HepG2 (cell line): ENCODE measurements around the gene DCST2. TPM values are rescaled to one million over a fixed set of nuclear protein-coding genes. Genes with fewer than 3 reads are reported as not detected.

Source experiments
- ATAC-seq: fragments of 200-7000 bp; cut with Tn5 transposase; 3 replicates; pipeline ENCODE4 v1.9.1; 2020; ENCODE audit warnings: mild to moderate bottlenecking, moderate library complexity
- BruUV-seq: library from RNA; stranded (reverse); fragments of 400-500 nt; replicated peaks from 2 replicates; lab custom pipeline; 2021; lab: Mats Ljungman, UMichigan
- CTCF ChIA-PET: fragments of 300-600 bp; formaldehyde crosslinking; extraction: SDS; loops from one replicate; lab custom pipeline; 2021; ENCODE audit warnings: low total read pairs, inconsistent platforms, low intra/inter-chr PET ratio; lab: Yijun Ruan, JAX
- POLR2A ChIA-PET: fragments of 350-600 bp; sonication (Branson Sonifier 250); formaldehyde crosslinking; loops from one replicate; lab custom pipeline; 2020; ENCODE audit warnings: antibody characterized with exemption, inconsistent platforms; lab: Yijun Ruan, JAX
- DNase-seq: peaks from one replicate; pipeline ENCODE4 v3.0.0-alpha.2; 2015; ENCODE audit warnings: low spot score
- FAIRE-seq: peaks from 3 replicates; lab custom pipeline; 2011; peaks lifted over from hg19 to GRCh38; lab: Jason Lieb, UNC
- H2AFZ ChIP-seq: one replicate; pipeline ENCODE4 v1.6.1; 2011; ENCODE audit warnings: low read length, inconsistent platforms
- H3K27ac ChIP-seq: fragments of 300-600 bp; 3 replicates; pipeline ENCODE4 v1.8.0; 2011; ENCODE audit warnings: mixed run types, mild to moderate bottlenecking, mixed read lengths, low read length, inconsistent platforms; ENCODE audit not compliant: insufficient read depth; ENCODE audit errors: extremely low read length
- H3K27me3 ChIP-seq, 2 experiments: fragments of 200-600 bp in 1 of 2; 2 replicates in 1 of 2; 3 replicates in 1 of 2; pipeline versions ENCODE4 v1.6.0 to v1.8.0; 2011; ENCODE audit warnings: low read length in 2 of 2, mild to moderate bottlenecking in 2 of 2, moderate library complexity in 2 of 2, inconsistent platforms in 1 of 2; ENCODE audit not compliant: insufficient read depth in 2 of 2, control insufficient read depth in 1 of 2
- H3K36me3 ChIP-seq, 2 experiments: fragments of 200-600 bp in 1 of 2; replicated peaks in 1 of 2; 2 replicates in 1 of 2; 3 replicates in 1 of 2; pipeline versions ENCODE4 v1.5.1 to v1.8.0; 2011; ENCODE audit warnings: low read length in 2 of 2, inconsistent platforms in 1 of 2; ENCODE audit not compliant: insufficient read depth in 2 of 2, control insufficient read depth in 1 of 2
- H3K4me1 ChIP-seq: 2 replicates; pipeline ENCODE4 v1.5.1; 2012; ENCODE audit warnings: low read length, inconsistent platforms; ENCODE audit not compliant: insufficient read depth
- H3K4me2 ChIP-seq: 2 replicates; pipeline ENCODE4 v1.6.0; 2011; ENCODE audit warnings: low read depth, low read length, inconsistent platforms
- H3K4me3 ChIP-seq, 3 experiments: fragments of 200-600 bp in 1 of 3; sonication (generic), shearing (Covaris generic) in 1 of 3; replicated peaks in 1 of 3; 2 replicates each; pipeline ENCODE4 v1.5.1; 2011 to 2016; ENCODE audit warnings: low read length in 3 of 3, inconsistent platforms in 2 of 3, low read depth in 2 of 3, mild to moderate bottlenecking in 2 of 3, control low read depth in 1 of 3, mixed read lengths in 1 of 3; ENCODE audit not compliant: insufficient read depth in 1 of 3
- H3K79me2 ChIP-seq: one replicate; pipeline ENCODE4 v1.6.1; 2011; ENCODE audit warnings: low read length, inconsistent platforms; ENCODE audit not compliant: insufficient read depth
- H3K9ac ChIP-seq: 2 replicates; pipeline ENCODE4 v1.6.0; 2011; ENCODE audit warnings: mild to moderate bottlenecking, low read depth, low read length, inconsistent platforms; ENCODE audit not compliant: insufficient read depth
- H3K9me3 ChIP-seq: 2 replicates; pipeline ENCODE4 v1.5.1; 2012; ENCODE audit warnings: mild to moderate bottlenecking, low read length
- H4K20me1 ChIP-seq: 2 replicates; pipeline ENCODE4 v1.6.0; 2011; ENCODE audit warnings: inconsistent platforms, mild to moderate bottlenecking, low read length, moderate library complexity; ENCODE audit not compliant: insufficient read depth
- BCL6 ChIP-seq: IDR thresholded peaks from 2 replicates; pipeline ENCODE4 v1.6.1; 2016; ENCODE audit warnings: missing genetic modification reagents, missing compliant biosample characterization
- CCAR2 ChIP-seq: fragments of 200-400 bp; formaldehyde crosslinking; optimal IDR thresholded peaks from 2 replicates; pipeline ENCODE3; 2018; ENCODE audit warnings: low read depth, mild to moderate bottlenecking, low read length, moderate library complexity
- CREB3 ChIP-seq: sonication (generic); formaldehyde crosslinking; IDR thresholded peaks from 2 replicates; pipeline ENCODE4 v1.5.0; 2020; ENCODE audit warnings: missing genetic modification reagents
- HES4 ChIP-seq: sonication (generic); formaldehyde crosslinking; IDR thresholded peaks from 2 replicates; pipeline ENCODE4 v1.9.0; 2021; ENCODE audit warnings: mild to moderate bottlenecking, missing genetic modification reagents, borderline replicate concordance
- HNRNPK ChIP-seq: fragments of 200-400 bp; formaldehyde crosslinking; IDR thresholded peaks from 2 replicates; pipeline ENCODE4 v1.6.1; 2018; ENCODE audit warnings: low read length, low read depth, moderate library complexity, mild to moderate bottlenecking; ENCODE audit not compliant: poor library complexity, severe bottlenecking
- HOXA9 ChIP-seq: sonication (generic); formaldehyde crosslinking; IDR thresholded peaks from 2 replicates; pipeline ENCODE4 v1.8.1; 2022; ENCODE audit warnings: missing genetic modification reagents, mild to moderate bottlenecking, moderate library complexity, borderline replicate concordance
- IRF1 ChIP-seq: sonication (generic); formaldehyde crosslinking; IDR thresholded peaks from 2 replicates; pipeline ENCODE4 v1.4.0; 2020; ENCODE audit warnings: low read depth, mild to moderate bottlenecking, missing genetic modification reagents
- KDM3A ChIP-seq: IDR thresholded peaks from 2 replicates; pipeline ENCODE4 v1.6.1; 2018; ENCODE audit warnings: low read depth, missing compliant biosample characterization
- NRL ChIP-seq: sonication (generic); formaldehyde crosslinking; IDR thresholded peaks from 2 replicates; pipeline ENCODE4 v1.5.0; 2020; ENCODE audit warnings: missing genetic modification reagents, mild to moderate bottlenecking, moderate library complexity, borderline replicate concordance
- ONECUT2 ChIP-seq: sonication (generic); formaldehyde crosslinking; IDR thresholded peaks from 2 replicates; pipeline ENCODE4 v1.4.0; 2020; ENCODE audit warnings: missing genetic modification reagents
- SIX4 ChIP-seq: sonication (generic); formaldehyde crosslinking; IDR thresholded peaks from 2 replicates; pipeline ENCODE4 v1.4.0; 2020; ENCODE audit warnings: missing genetic modification reagents
- TAF1 ChIP-seq: sonication (generic); formaldehyde crosslinking; IDR thresholded peaks from 2 replicates; pipeline ENCODE4 v1.4.0; 2020; ENCODE audit warnings: missing genetic modification reagents
- TEAD3 ChIP-seq: optimal IDR thresholded peaks from 2 replicates; pipeline ENCODE3; 2016; ENCODE audit warnings: borderline replicate concordance
- TOE1 ChIP-seq: sonication (generic); formaldehyde crosslinking; IDR thresholded peaks from 2 replicates; pipeline ENCODE4 v1.4.0; 2020; ENCODE audit warnings: mild to moderate bottlenecking, missing genetic modification reagents
- ZBTB8A ChIP-seq: sonication (generic); formaldehyde crosslinking; IDR thresholded peaks from 2 replicates; pipeline ENCODE4 v1.4.0; 2020; ENCODE audit warnings: mild to moderate bottlenecking, low read depth, missing genetic modification reagents, borderline replicate concordance
- ZKSCAN5 ChIP-seq: sonication (generic); formaldehyde crosslinking; IDR thresholded peaks from 2 replicates; pipeline ENCODE4 v1.5.1; 2020; ENCODE audit warnings: mild to moderate bottlenecking, missing genetic modification reagents
- ZNF20 ChIP-seq: sonication (generic); formaldehyde crosslinking; IDR thresholded peaks from 2 replicates; pipeline ENCODE4 v1.4.0; 2020; ENCODE audit warnings: mild to moderate bottlenecking, moderate library complexity, missing genetic modification reagents
- ZNF232 ChIP-seq: sonication (generic); formaldehyde crosslinking; IDR thresholded peaks from 2 replicates; pipeline ENCODE4 v1.4.0; 2020; ENCODE audit warnings: missing genetic modification reagents, borderline replicate concordance
- ZNF292 ChIP-seq: sonication (generic); formaldehyde crosslinking; IDR thresholded peaks from 2 replicates; pipeline ENCODE4 v1.8.1; 2022; ENCODE audit warnings: mild to moderate bottlenecking, low read depth, missing genetic modification reagents, borderline replicate concordance
- ZNF296 ChIP-seq: sonication (generic); formaldehyde crosslinking; conservative IDR thresholded peaks from 2 replicates; pipeline ENCODE4 v1.5.0; 2020; ENCODE audit warnings: mild to moderate bottlenecking, missing genetic modification reagents
- ZNF430 ChIP-seq: sonication (generic); formaldehyde crosslinking; IDR thresholded peaks from 2 replicates; pipeline ENCODE4 v1.9.0; 2021; ENCODE audit warnings: mild to moderate bottlenecking, missing genetic modification reagents
- ZNF484 ChIP-seq: sonication (generic); formaldehyde crosslinking; IDR thresholded peaks from 2 replicates; pipeline ENCODE4 v1.5.1; 2020; ENCODE audit warnings: mild to moderate bottlenecking, low read depth, missing genetic modification reagents, borderline replicate concordance
- ZNF749 ChIP-seq: sonication (generic); formaldehyde crosslinking; IDR thresholded peaks from 2 replicates; pipeline ENCODE4 v1.8.0; 2022; ENCODE audit warnings: mild to moderate bottlenecking, missing genetic modification reagents, moderate library complexity, borderline replicate concordance
- WGBS: methylation state at CpG from one replicate; pipeline ENCODE4 v1.1.6; 2017; ENCODE audit warnings: low lambda C conversion rate; 5-methylcytosine and 5-hydroxymethylcytosine counted together
- in situ Hi-C: cut with HindIII; loops from 2 replicates; pipeline ENCODE4 v1.10.0; 2017; ENCODE audit warnings: low pct_unique_long_range_greater_than_20kb; ENCODE audit not compliant: extremely low pct_ligation_motif_present
- intact Hi-C: fragments of 100-400 bp; cut with micrococcal nuclease; formaldehyde crosslinking; loops from one replicate; pipeline ENCODE4 v1.10.0; 2022; ENCODE audit not compliant: unreplicated experiment
- polyA plus RNA-seq, 8 experiments: library from polyadenylated mRNA; depleted of rRNA in 3 of 8; stranded (reverse) in 7 of 8; unstranded in 1 of 8; fragments of >200 nt; fragmentation: Illumina TruSeq in 4 of 8; extraction: Trizol in 4 of 8; gene quantifications; 2 replicates each; pipeline versions ENCODE4 v1.2.1 to v1.2.3, GENCODE V29; 2011 to 2016; ENCODE audit warnings: low read depth in 4 of 8, missing spikeins in 1 of 8, mixed read lengths in 1 of 8; ENCODE audit not compliant: insufficient read depth in 1 of 8
- total RNA-seq, 5 experiments: library from RNA; depleted of rRNA; stranded (reverse); fragments of >200 nt; fragmentation: Illumina TruSeq; extraction: Trizol; gene quantifications; 2 replicates each; pipeline ENCODE4 v1.2.3, GENCODE V29; 2016; ENCODE audit warnings: low read depth in 1 of 5

Gene DCST2
- total and polyA plus RNA-seq, 2 of the 13 experiments (the other 11 are each of a cell fraction or from before 2014, with no cell fraction given): 0.74 TPM; not detected in 1

- in situ Hi-C loops: no loop called here
- Histone ChIP-seq H3K27me3 (no peaks in the 10 kb centered on the region), H3K9me3 (no peaks in the 10 kb centered on the region), H3K27ac (peak within 1 kb of the TSS; percentile 66), H3K79me2 (no peaks in the 10 kb centered on the region), H3K4me2 (peak within 1 kb of the TSS; percentile 96), H3K9ac (peak within 1 kb of the TSS; percentile 70), H3K4me3 (peak within 1 kb of the TSS; percentile 59 to 88 (median 70)), H4K20me1 (no peaks in the 10 kb centered on the region), H3K36me3 (peaks cover 0 to 3% of the 10 kb centered on the region in 2 experiments; a peak in 1 of 5 replicates), H3K4me1 (peaks cover 55% of the 10 kb centered on the region), H2AFZ (no peak within 1 kb of the TSS)
- no TSS peak for BruUV-seq
- FAIRE-seq (no peak), DNase-seq (peak; percentile 66), ATAC-seq (peak; percentile 79)
- ChIA-PET POLR2A (interaction anchor here (0.7 to 2.7 kb wide), 15 partner anchors 9 to 106 kb away, joined by 3 to 11 read pairs (median 4); partner anchors contain the start of genes CKS1B, FLAD1, PBXIP1 and PYGO2), CTCF (interaction anchor here (0.8 to 2.0 kb wide), 3 partner anchors 11 to 34 kb away, joined by 4 to 7 read pairs (median 5); no protein-coding TSS in a partner anchor)
- 0% methylated on average over 34 of the region's 99 CpGs for WGBS
- intact Hi-C loops: no loop called here
- TF ChIP-seq HES4 (CRISPR knock-in tag) (peak; percentile 71), TAF1 (CRISPR knock-in tag) (peak; percentile 52; the same call in 1 of the 2 replicates), ZNF749 (CRISPR knock-in tag) (no peak; the same call in 1 of the 2 replicates), TOE1 (CRISPR knock-in tag) (no peak), KDM3A (CRISPR knock-in tag) (peak; percentile 93; the same call in 1 of the 2 replicates), ZBTB8A (no peak), NRL (CRISPR knock-in tag) (no peak; the same call in none of the 2 replicates), ZNF430 (CRISPR knock-in tag) (peak; percentile 92; the same call in 1 of the 2 replicates), ZNF232 (CRISPR knock-in tag) (no peak), ONECUT2 (CRISPR knock-in tag) (no peak), IRF1 (no peak), HOXA9 (CRISPR knock-in tag) (peak; percentile 53; the same call in 1 of the 2 replicates), ZKSCAN5 (CRISPR knock-in tag) (no peak), BCL6 (CRISPR knock-in tag) (no peak), SIX4 (CRISPR knock-in tag) (no peak), TEAD3 (peak; percentile 33), ZNF292 (CRISPR knock-in tag) (0 out of 2 replicates have a peak, but pooled peaks have one; percentile 6), ZNF484 (CRISPR knock-in tag) (peak; percentile 35; the same call in 1 of the 2 replicates), ZNF296 (no peak), CCAR2 (no peak), HNRNPK (peak; percentile 20), ZNF20 (CRISPR knock-in tag) (no peak), CREB3 (CRISPR knock-in tag) (0 out of 2 replicates have a peak, but pooled peaks have one; percentile 66)
Measured at GRCh38 chr1:155050560-155051341, 17.2 kb upstream of the DCST2 start, which contains the start of gene ADAM15. Gene ADAM15 (plus strand): TSS chr1:155051316. CDS start chr1:155051387, 71 bp downstream.
